ENCODE results near the gene PPP4R3B. TPM values are rescaled to one million over a fixed set of nuclear protein-coding genes. Genes with fewer than 3 reads are reported as not detected.

The PPP4R3B gene
- polyA plus RNA-seq (2012; ENCODE audit: missing spikeins), result 39.2 TPM

DNA sequence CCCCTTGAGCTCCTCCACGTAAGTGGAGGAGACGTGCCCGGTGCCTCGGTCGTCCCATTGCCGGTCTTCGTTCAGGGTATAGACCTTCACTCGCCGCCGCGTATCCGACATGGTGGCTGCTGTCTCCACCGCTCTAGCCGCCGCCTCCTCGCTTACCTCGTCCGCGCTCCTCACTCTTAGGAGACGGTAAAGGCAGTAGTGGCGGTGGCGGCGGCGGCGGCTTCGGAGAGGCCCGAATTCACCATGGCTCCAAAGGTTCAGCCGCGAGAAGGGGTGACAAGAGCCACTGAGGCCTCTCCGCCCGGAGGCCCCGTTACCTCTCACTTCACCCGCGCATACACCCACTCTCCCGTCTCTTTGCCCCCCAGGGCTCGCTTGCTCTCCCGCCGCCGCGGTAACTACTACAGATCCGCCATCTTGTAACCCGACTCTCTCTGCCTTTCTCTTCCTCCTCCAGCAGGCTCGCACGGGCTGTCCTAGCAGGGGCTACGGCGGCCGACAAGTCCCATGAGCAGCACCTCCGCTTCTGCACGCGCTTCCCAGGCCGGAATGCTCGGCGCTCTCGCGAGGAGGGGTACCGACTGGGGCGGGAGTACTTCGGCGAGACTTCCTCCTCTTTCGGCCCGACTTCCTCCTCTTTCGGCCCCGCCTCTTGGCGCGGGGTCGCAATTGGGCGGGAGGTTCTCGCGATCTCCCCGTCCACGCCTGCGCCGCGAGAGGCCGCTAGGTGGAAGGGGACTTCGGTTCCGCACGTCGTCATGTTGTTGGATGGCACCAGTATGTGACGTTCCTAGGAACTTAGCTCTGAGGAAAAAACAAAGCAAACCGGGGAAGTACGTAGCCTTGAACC is at the start of gene PPP4R3B:
Gene PPP4R3B, minus strand, starts transcription at position 448 of the 850 bp plus-strand sequence. Its CDS starts 337 bp downstream, at position 111.
- TF ChIP-seq POLR2AphosphoS5 (IDR thresholded peaks at IDR 0.05; ENCODE audit: low read depth, low read length) (peak; percentile 97), TAF1 (IDR thresholded peaks at IDR 0.05; ENCODE audit: borderline replicate concordance, low read depth, low read length) (peak; percentile 71), POLR2A (IDR thresholded peaks at IDR 0.05; ENCODE audit: low read depth, low read length) (peak; percentile 96)
- FAIRE-seq, result peak; percentile 95
- peak; percentile 89 for DNase-seq (ENCODE audit: insufficient read length)

DNA sequence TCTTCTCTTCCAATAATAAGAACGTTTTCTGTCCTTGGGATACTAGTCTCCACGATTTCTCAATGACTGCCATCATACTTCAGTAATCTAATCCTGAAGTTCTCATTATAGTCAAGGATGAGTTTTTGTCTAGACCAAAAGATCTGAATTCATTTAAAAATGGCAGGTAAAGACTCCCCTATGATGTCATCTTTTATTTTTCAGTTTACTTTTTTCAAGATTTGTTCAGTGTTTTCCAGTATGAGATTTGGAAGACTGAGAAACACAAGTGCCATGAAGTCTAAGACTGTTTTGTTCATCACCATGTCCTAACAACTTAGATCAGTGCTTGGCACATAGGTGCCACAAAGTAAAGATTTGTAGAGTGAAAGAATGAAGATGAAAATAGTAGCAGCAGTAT is 35.8 kb upstream of the PPP4R3B start:
- DNase-seq (ENCODE audit: insufficient read length) (no peak), FAIRE-seq (no peak)
- TF ChIP-seq POLR2A (IDR thresholded peaks at IDR 0.05; ENCODE audit: low read depth, low read length), result no peak
- TF ChIP-seq TAF1 (IDR thresholded peaks at IDR 0.05; ENCODE audit: borderline replicate concordance, low read depth, low read length), result no peak
- TF ChIP-seq POLR2AphosphoS5 (IDR thresholded peaks at IDR 0.05; ENCODE audit: low read depth, low read length), result no peak

DNA sequence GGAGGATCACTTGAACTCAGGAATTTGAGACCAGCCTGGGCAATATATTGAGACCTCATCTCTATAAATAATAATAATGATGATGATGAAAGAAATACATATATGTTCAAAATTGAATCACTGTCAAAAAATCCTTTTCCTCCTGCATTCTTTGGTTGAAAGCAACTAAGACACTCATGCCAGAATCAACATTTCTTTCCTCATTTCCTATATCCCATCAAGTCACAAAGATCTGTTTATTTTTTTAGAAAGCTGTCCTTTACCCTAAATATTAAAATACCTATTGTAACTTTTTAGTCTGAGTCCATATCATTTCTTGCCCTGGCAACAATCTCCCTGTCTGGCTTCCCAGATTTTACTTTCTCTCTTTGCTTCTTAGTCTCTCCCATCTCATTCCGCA is 31.8 kb upstream of the PPP4R3B start:
- no peak for TF ChIP-seq POLR2AphosphoS5 (IDR thresholded peaks at IDR 0.05; ENCODE audit: low read depth, low read length)
- TF ChIP-seq POLR2A (IDR thresholded peaks at IDR 0.05; ENCODE audit: low read depth, low read length), result no peak
- TF ChIP-seq TAF1 (IDR thresholded peaks at IDR 0.05; ENCODE audit: borderline replicate concordance, low read depth, low read length), result no peak
- DNase-seq (ENCODE audit: insufficient read length) (no peak), FAIRE-seq (no peak)

DNA sequence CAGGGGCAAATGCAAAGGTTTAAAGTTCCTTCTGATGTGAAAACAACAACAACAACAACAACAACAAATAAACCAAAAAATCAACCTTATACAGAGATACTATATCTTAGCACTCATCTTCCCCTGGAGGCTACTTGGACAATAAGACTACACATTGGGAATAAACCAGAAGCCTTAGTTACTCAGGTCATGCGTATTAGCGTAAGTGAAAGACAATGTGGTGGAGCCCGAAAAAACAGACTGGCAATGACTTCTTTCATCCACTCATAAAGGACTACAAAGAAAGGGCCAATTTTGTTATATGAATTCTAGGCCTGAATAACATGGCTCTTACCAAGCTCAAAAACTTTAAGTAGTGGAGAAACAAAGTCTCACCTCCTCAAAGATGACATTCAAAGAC is 19.4 kb upstream of the PPP4R3B start:
- FAIRE-seq, result no peak
- DNase-seq (ENCODE audit: insufficient read length), result no peak
- no peak for TF ChIP-seq POLR2AphosphoS5 (IDR thresholded peaks at IDR 0.05; ENCODE audit: low read depth, low read length)
- no peak for TF ChIP-seq TAF1 (IDR thresholded peaks at IDR 0.05; ENCODE audit: borderline replicate concordance, low read depth, low read length)
- TF ChIP-seq POLR2A (IDR thresholded peaks at IDR 0.05; ENCODE audit: low read depth, low read length), result no peak

DNA sequence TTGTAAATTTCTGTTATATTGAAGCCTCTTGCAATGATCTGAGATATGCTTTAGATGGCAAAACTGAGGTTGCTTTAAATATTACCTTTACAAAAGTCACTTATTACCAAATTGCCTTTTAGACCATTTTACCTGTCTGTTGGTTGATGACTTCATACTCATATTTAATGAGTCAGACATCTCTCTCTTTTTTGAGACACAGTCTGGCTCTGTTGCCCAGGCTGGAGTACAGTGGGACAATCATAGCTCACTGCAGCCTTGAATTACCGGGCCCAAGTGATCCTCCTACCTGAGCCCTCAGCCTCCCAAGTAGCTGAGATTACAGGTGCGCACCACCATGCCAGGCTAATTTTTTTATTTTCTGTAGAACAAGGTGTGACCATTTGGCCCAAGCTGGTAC is 11.5 kb upstream of the PPP4R3B start:
- FAIRE-seq, result no peak
- TF ChIP-seq POLR2A (IDR thresholded peaks at IDR 0.05; ENCODE audit: low read depth, low read length), result no peak
- TF ChIP-seq TAF1 (IDR thresholded peaks at IDR 0.05; ENCODE audit: borderline replicate concordance, low read depth, low read length), result no peak
- TF ChIP-seq POLR2AphosphoS5 (IDR thresholded peaks at IDR 0.05; ENCODE audit: low read depth, low read length), result no peak
- DNase-seq (ENCODE audit: insufficient read length), result no peak

DNA sequence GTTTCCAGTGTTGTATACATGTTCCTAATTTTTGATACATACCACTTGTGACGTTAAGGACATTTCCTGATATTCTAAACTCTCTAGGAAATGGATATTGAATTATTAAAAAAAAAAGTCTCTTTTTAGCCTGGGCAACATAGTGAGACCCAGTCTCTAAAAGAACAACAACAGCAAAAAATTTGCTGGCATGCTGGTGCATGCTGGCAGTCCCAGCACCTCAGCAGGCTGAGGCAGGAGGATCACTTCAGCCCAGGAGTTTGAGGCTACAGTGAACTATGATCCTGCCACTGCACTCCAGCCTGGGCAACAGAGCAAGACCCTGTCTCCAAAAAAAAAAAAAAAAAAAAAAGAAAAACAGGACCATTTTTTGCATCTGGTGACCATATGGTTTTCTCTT is 10.5 kb upstream of the PPP4R3B start:
- DNase-seq (ENCODE audit: insufficient read length), result no peak
- no peak for FAIRE-seq
- TF ChIP-seq POLR2A (IDR thresholded peaks at IDR 0.05; ENCODE audit: low read depth, low read length), result no peak
- no peak for TF ChIP-seq POLR2AphosphoS5 (IDR thresholded peaks at IDR 0.05; ENCODE audit: low read depth, low read length)
- TF ChIP-seq TAF1 (IDR thresholded peaks at IDR 0.05; ENCODE audit: borderline replicate concordance, low read depth, low read length), result no peak

DNA sequence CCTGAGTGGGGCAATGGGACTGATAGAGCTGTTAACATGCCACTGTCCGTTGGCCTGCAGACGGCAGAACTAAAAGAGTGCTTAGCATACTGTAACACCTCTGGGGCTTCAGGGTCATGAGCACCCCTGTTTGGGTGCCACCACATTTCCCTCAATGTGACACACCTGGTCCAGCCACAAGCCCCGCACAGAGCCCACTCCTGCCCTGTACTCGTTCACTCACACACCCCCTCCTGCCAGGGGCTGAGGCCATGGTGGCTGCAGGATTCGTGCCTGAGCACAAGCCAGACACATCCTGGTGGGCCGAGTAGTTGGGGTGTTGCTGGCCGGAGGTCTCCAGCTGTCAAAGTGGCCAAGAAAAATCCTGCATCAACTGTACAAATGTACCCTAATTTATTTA is 4.4 kb upstream of the PPP4R3B start:
- no peak for DNase-seq (ENCODE audit: insufficient read length)
- FAIRE-seq, result no peak
- TF ChIP-seq POLR2A (IDR thresholded peaks at IDR 0.05; ENCODE audit: low read depth, low read length) (no peak), POLR2AphosphoS5 (IDR thresholded peaks at IDR 0.05; ENCODE audit: low read depth, low read length) (no peak), TAF1 (IDR thresholded peaks at IDR 0.05; ENCODE audit: borderline replicate concordance, low read depth, low read length) (no peak)

DNA sequence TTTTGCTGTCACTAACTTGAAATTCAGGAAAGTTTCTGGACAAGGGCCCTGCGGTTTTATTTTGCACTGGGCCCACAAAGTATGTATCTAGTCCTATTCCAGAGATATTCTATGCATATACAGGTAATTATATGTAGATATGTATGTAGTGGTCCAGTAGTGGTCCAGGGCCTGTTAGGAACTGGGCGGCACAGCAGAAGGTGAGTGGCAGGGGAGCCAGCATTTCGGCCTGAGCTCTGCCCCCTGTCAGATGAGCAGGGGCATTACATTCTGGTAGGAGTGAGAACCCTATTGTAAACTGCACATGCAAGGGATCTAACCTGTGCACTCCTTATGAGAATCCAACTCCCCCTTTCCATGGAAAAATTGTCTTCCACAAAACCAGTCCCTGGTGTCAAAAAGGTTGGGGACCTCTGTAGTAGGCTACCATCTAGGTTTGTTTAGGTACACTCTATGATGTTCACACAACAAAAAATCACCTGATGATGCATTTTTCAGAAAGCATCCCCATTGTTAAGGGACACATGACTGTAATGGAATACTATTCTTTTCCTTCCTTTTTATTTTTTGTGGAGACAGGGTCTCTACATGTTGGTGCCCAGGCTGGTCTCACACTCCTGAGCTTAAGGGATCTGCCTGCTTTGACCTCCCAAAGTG is 2.8 kb upstream of the PPP4R3B start:
- TF ChIP-seq POLR2A (IDR thresholded peaks at IDR 0.05; ENCODE audit: low read depth, low read length) (no peak), TAF1 (IDR thresholded peaks at IDR 0.05; ENCODE audit: borderline replicate concordance, low read depth, low read length) (no peak), POLR2AphosphoS5 (IDR thresholded peaks at IDR 0.05; ENCODE audit: low read depth, low read length) (no peak)
- peak; percentile 60 for FAIRE-seq
- DNase-seq (ENCODE audit: insufficient read length), result no peak

DNA sequence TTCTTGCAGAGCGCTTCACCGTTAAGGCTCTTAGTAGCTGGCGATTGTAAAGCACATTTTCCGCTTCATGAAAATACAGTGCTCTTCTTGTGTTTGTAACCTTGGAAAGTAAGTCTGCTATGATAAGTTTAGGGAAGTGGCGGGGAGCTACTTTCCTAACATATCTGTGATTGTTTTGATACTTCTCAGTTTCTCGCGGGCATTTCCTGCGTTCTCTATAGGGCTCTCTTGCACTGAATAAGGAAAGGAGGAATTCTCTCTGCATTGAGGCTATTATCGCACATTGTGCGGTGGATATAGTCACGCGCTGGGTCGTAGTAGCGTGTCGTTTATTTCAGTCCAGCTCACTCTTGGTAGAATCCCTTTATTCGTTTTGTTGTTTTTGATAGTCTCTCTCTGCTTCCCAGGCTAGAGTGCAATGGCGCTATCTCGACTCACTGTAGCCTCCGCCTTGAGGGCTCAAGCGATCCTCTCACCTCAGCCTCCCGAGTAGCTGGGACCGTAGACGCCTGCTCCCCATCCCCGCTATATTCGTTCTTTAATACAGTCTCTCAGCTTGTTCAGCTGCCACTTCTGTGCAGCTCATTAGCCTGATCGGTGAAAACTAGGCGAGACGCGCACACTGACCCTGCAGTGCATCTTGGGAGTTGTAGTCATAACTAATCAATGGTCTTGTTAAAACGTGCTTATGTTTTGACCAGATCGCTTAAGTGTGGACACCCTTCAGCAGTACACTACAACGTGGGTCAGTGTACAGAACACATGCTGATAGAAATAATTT is 1.0 kb upstream of the PPP4R3B start:
- TF ChIP-seq POLR2AphosphoS5 (IDR thresholded peaks at IDR 0.05; ENCODE audit: low read depth, low read length), result no peak
- no peak for TF ChIP-seq TAF1 (IDR thresholded peaks at IDR 0.05; ENCODE audit: borderline replicate concordance, low read depth, low read length)
- no peak for TF ChIP-seq POLR2A (IDR thresholded peaks at IDR 0.05; ENCODE audit: low read depth, low read length)
- FAIRE-seq (peak; percentile 82), DNase-seq (ENCODE audit: insufficient read length) (peak; percentile 40)

DNA sequence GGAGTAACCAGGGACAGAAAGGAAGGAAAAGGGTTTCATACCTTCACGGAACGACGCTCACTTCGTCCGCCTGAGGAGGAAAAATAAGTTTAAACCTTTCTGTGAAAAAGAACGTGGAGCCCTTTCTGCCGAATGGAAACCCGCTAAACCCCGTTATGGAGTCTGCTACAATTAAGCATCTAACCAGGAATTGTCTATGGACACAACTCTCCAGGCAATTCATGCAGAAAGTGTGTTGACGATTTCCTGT is 528 bp upstream of the PPP4R3B start:
- no peak for FAIRE-seq
- no peak for TF ChIP-seq POLR2AphosphoS5 (IDR thresholded peaks at IDR 0.05; ENCODE audit: low read depth, low read length)
- TF ChIP-seq POLR2A (IDR thresholded peaks at IDR 0.05; ENCODE audit: low read depth, low read length), result no peak
- no peak for TF ChIP-seq TAF1 (IDR thresholded peaks at IDR 0.05; ENCODE audit: borderline replicate concordance, low read depth, low read length)
- DNase-seq (ENCODE audit: insufficient read length), result no peak

DNA sequence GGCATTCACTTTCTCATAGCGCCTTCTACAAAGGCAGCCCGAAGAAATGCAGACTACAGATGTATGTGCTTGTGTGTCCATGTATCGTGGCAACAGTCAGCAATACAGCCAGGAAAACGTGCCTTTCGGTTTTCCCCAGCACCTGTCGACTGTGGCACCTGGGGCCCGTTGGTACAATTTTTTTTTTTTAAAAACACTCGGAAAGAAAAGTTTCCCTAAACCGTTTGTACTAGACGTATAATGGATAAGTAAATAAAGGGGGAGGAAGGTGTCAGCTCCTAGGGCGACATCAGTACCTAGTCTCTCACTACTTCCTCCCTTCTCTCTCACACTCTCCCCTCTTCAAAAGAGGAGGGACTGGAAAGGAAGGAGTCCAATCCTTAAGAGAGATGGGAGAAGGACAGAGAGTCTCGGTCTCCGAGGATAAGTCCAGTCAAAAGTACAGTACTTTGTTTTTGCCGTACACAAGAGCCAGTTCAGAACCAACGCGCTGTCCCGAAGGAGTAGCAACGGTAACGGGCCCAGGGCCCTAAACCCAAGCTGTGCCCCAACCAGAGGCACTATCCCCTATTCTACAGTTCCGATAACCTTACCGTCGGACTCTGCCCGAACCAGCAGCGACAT is 759 bp downstream of the PPP4R3B start:
- peak; percentile 18 for DNase-seq (ENCODE audit: insufficient read length)
- FAIRE-seq, result peak; percentile 83
- no peak for TF ChIP-seq TAF1 (IDR thresholded peaks at IDR 0.05; ENCODE audit: borderline replicate concordance, low read depth, low read length)
- TF ChIP-seq POLR2AphosphoS5 (IDR thresholded peaks at IDR 0.05; ENCODE audit: low read depth, low read length), result no peak
- 0 out of 2 replicates have a peak, but pooled peaks have one; percentile 36 for TF ChIP-seq POLR2A (IDR thresholded peaks at IDR 0.05; ENCODE audit: low read depth, low read length)

Measured in GM12892 (cell line).